Mesenchymal stem cell (in vitro differentiated cells and primary cell): ENCODE data around the gene PIANP.

Experiments
- DNase-seq: peaks from one replicate; pipeline ENCODE4 v3.0.0-alpha.2; 2013
- H2AFZ ChIP-seq: one replicate; pipeline ENCODE4 v1.6.1; 2013; ENCODE audit warnings: low read depth, mild to moderate bottlenecking, control low read depth, inconsistent platforms, low read length, moderate library complexity
- H2AK5ac ChIP-seq: 2 replicates; pipeline ENCODE4 v1.6.1; 2013; ENCODE audit warnings: low read length, moderate library complexity, mild to moderate bottlenecking, inconsistent platforms; ENCODE audit not compliant: severe bottlenecking
- H2BK120ac ChIP-seq: one replicate; pipeline ENCODE4 v1.6.1; 2013; ENCODE audit warnings: low read depth, mild to moderate bottlenecking, inconsistent platforms, low read length, moderate library complexity
- H2BK12ac ChIP-seq, 2 experiments: one replicate each; pipeline ENCODE4 v1.6.1; 2013; ENCODE audit warnings: inconsistent platforms in 2 of 2, low read length in 2 of 2, mild to moderate bottlenecking in 2 of 2, moderate library complexity in 2 of 2, control low read depth in 1 of 2
- H2BK15ac ChIP-seq: one replicate; pipeline ENCODE4 v1.6.1; 2013; ENCODE audit warnings: mild to moderate bottlenecking, low read depth, inconsistent platforms; ENCODE audit not compliant: poor library complexity, severe bottlenecking
- H2BK5ac ChIP-seq: 2 replicates; pipeline ENCODE4 v1.6.1; 2013; ENCODE audit warnings: low read depth, mild to moderate bottlenecking, low read length, control low read depth, inconsistent platforms; ENCODE audit not compliant: poor library complexity, severe bottlenecking
- H3K14ac ChIP-seq, 2 experiments: one replicate each; pipeline ENCODE4 v1.6.1; 2013; ENCODE audit warnings: inconsistent platforms in 2 of 2, low read length in 2 of 2, control low read depth in 1 of 2, mild to moderate bottlenecking in 1 of 2, moderate library complexity in 1 of 2
- H3K18ac ChIP-seq, 2 experiments: one replicate each; pipeline ENCODE4 v1.6.1; 2013; ENCODE audit warnings: inconsistent platforms in 2 of 2, low read length in 2 of 2, control low read depth in 1 of 2, low read depth in 1 of 2, mild to moderate bottlenecking in 1 of 2
- H3K23ac ChIP-seq, 2 experiments: one replicate each; pipeline ENCODE4 v1.6.1; 2013; ENCODE audit warnings: inconsistent platforms in 2 of 2, low read length in 2 of 2, mild to moderate bottlenecking in 2 of 2, moderate library complexity in 2 of 2, control low read depth in 1 of 2
- H3K27ac ChIP-seq: 2 replicates; pipeline ENCODE4 v1.5.1; 2013; ENCODE audit warnings: mild to moderate bottlenecking, moderate library complexity, low read length, control low read depth, inconsistent platforms; ENCODE audit not compliant: poor library complexity, severe bottlenecking
- H3K27me3 ChIP-seq, 2 experiments: 2 replicates each; pipeline versions ENCODE4 v1.6.1 to v1.7.0; 2013; ENCODE audit warnings: low read length in 2 of 2, mild to moderate bottlenecking in 2 of 2, moderate library complexity in 2 of 2, control low read depth in 1 of 2, inconsistent platforms in 1 of 2; ENCODE audit not compliant: control insufficient read depth in 1 of 2, insufficient read depth in 1 of 2
- H3K36me3 ChIP-seq, 2 experiments: 2 replicates each; pipeline versions ENCODE4 v1.6.1 to v1.7.0; 2013; ENCODE audit warnings: low read length in 2 of 2, control low read depth in 1 of 2, inconsistent platforms in 1 of 2, low read depth in 1 of 2, mild to moderate bottlenecking in 1 of 2; ENCODE audit not compliant: insufficient read depth in 2 of 2, control insufficient read depth in 1 of 2
- H3K4ac ChIP-seq, 2 experiments: one replicate each; pipeline ENCODE4 v1.6.1; 2013; ENCODE audit warnings: inconsistent platforms in 2 of 2, low read length in 2 of 2, mild to moderate bottlenecking in 2 of 2, moderate library complexity in 2 of 2, control low read depth in 1 of 2, low read depth in 1 of 2
- H3K4me1 ChIP-seq: 2 replicates; pipeline ENCODE4 v1.6.1; 2013; ENCODE audit warnings: low read depth, low read length, control low read depth; ENCODE audit not compliant: control insufficient read depth, insufficient read depth
- H3K4me2 ChIP-seq: 2 replicates; pipeline ENCODE4 v1.6.1; 2013; ENCODE audit warnings: low read length, mild to moderate bottlenecking, inconsistent platforms; ENCODE audit not compliant: poor library complexity, severe bottlenecking
- H3K4me3 ChIP-seq, 2 experiments: 2 replicates each; pipeline versions ENCODE4 v1.5.1 to v1.7.0; 2013; ENCODE audit warnings: low read length in 2 of 2, mild to moderate bottlenecking in 2 of 2, control low read depth in 1 of 2, low read depth in 1 of 2; ENCODE audit not compliant: insufficient read depth in 1 of 2
- H3K79me1 ChIP-seq: replicated peaks from 2 replicates; pipeline ENCODE4 v1.6.1; 2013; ENCODE audit warnings: mild to moderate bottlenecking, control low read depth, low read length, inconsistent platforms; ENCODE audit not compliant: poor library complexity, severe bottlenecking
- H3K9ac ChIP-seq: 2 replicates; pipeline ENCODE4 v1.7.0; 2013; ENCODE audit warnings: mild to moderate bottlenecking, low read length, moderate library complexity
- H3K9me3 ChIP-seq: 2 replicates; pipeline ENCODE4 v1.7.0; 2013; ENCODE audit warnings: mild to moderate bottlenecking, low read length; ENCODE audit not compliant: control insufficient read depth
- H4K8ac ChIP-seq: one replicate; pipeline ENCODE4 v1.6.1; 2013; ENCODE audit warnings: inconsistent platforms, mild to moderate bottlenecking, low read length, moderate library complexity
- H4K91ac ChIP-seq: one replicate; pipeline ENCODE4 v1.6.1; 2013; ENCODE audit warnings: mild to moderate bottlenecking, low read length, inconsistent platforms
- WGBS: methylation state at CpG from one replicate; pipeline ENCODE4 v1.1.7; 2013; ENCODE audit warnings: mixed read lengths; 5-methylcytosine and 5-hydroxymethylcytosine counted together

The PIANP gene

DNA sequence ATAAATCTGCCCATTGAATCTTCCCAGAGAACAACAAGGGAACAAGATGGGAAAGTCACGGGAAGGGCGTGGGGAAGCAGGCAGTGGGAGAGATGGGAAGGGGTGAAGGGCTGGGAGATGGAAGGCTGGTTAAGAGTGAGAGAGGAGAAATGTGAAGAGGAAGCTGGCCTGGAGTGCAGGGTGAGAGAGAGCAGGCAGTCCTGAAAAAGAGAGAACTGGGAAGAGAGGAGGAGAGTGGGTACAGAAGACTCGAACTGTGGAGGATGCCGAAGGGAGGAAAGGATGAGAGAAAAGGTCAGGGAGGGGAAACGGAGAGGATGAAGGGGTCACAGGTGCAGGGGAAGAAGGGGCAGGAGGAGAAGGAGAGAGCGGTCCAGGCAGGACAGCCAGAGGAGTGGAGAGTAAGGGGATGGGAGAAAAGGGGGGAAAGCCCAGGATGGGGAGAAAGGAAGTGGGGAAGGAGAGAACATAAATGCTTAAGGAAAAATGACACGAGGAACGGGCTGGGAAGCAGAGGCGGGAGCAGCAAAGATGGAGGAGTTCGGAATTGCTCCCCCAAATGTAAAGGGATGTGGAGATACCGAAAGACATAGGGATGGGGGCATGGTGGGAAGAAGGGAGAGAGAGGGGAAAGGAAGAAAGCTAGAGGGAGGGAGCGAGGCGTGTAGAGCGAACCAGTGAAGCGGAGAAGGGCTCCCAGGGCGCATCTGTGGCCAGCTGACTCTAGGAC, 1.2 kb downstream of the PIANP start:
- Histone ChIP-seq H3K4me2 (peak overlapping the region; percentile 86), H2AFZ (no peak overlapping the region), H2BK15ac (peak overlapping the region; percentile 44), H4K91ac (no peak overlapping the region), H4K8ac (no peak overlapping the region), H2BK12ac (no peak overlapping the region), H3K9ac (peak overlapping the region; percentile 59), H3K4ac (no peak overlapping the region), H3K27ac (no peak overlapping the region), H2BK5ac (no peak overlapping the region), H3K36me3 (peaks cover 0 to 31% of the 10 kb centered on the region in 2 experiments), H3K18ac (no peak overlapping the region), H3K9me3 (no peaks in the 10 kb centered on the region), H3K4me3 (peak overlapping the region; percentile 74 to 79), H2AK5ac (no peak overlapping the region), H3K79me1 (peaks cover 1% of the 10 kb centered on the region), H3K4me1 (peaks cover 26% of the 10 kb centered on the region), H2BK120ac (no peak overlapping the region), H3K23ac (no peak overlapping the region), H3K27me3 (peaks cover 11 to 51% of the 10 kb centered on the region in 2 experiments), H3K14ac (peak overlapping the region in 1 of 2 experiments; percentile 10)
- DNase-seq = no peak
- 26% methylated on average over 11 of the region's 16 CpGs for WGBS

DNA sequence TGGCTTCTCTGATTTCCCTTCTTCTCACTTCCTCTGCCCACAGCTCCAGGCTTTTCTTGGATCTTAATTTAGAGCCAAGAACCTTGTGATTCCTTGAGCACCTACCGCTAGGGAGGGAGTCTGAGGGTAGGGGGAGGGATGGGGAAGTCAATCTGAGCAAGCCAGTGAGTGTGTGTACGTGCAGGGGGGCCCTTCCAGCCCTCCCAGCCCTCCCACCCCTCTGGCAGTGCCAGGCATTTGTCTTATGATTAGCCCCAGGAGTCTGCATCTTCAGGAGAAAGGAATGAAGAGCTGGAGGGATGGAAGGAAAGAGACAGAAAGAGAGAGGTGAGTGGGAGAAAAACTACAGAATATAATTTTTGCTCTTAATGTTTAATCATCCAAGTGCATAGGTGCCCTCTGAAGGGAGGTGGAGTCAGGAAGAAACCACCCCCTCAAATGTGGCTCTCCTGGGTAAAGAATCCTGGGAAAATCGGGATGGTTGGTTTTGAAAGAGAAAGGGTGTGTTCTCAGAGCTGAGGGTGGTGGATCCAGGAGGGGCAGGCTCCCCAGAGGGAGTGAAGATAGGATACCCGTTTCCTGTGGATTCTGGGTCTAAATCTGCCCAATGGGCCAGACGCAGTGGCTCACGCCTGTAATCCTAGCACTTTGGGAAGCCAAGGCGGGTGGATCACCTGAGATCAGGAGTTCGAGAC, 2.1 kb downstream of the PIANP start:
- no peak overlapping the region for H3K23ac ChIP-seq
- 59% methylated on average over 7 of the region's 8 CpGs for WGBS
- DNase-seq = no peak
- no peak overlapping the region for H2AFZ ChIP-seq
- no peak overlapping the region for H3K4me3 ChIP-seq
- peak overlapping the region; percentile 21 for H3K9ac ChIP-seq
- H3K27me3 ChIP-seq = peaks cover 11 to 42% of the 10 kb centered on the region in 2 experiments
- no peak overlapping the region for H4K8ac ChIP-seq
- no peak overlapping the region for H3K14ac ChIP-seq
- H3K4ac ChIP-seq = no peak overlapping the region
- no peak overlapping the region for H4K91ac ChIP-seq
- peaks cover 23% of the 10 kb centered on the region for H3K4me1 ChIP-seq
- no peak overlapping the region for H2BK12ac ChIP-seq
- no peaks in the 10 kb centered on the region for H3K9me3 ChIP-seq
- no peak overlapping the region for H2BK5ac ChIP-seq
- H3K18ac ChIP-seq = no peak overlapping the region
- H3K36me3 ChIP-seq = peaks cover 0 to 33% of the 10 kb centered on the region in 2 experiments
- H2BK15ac ChIP-seq = peak overlapping the region; percentile 30
- no peak overlapping the region for H2BK120ac ChIP-seq
- H3K27ac ChIP-seq = no peak overlapping the region
- peaks cover 1% of the 10 kb centered on the region for H3K79me1 ChIP-seq
- H3K4me2 ChIP-seq = no peak overlapping the region
- peak overlapping the region; percentile 42 for H2AK5ac ChIP-seq

DNA sequence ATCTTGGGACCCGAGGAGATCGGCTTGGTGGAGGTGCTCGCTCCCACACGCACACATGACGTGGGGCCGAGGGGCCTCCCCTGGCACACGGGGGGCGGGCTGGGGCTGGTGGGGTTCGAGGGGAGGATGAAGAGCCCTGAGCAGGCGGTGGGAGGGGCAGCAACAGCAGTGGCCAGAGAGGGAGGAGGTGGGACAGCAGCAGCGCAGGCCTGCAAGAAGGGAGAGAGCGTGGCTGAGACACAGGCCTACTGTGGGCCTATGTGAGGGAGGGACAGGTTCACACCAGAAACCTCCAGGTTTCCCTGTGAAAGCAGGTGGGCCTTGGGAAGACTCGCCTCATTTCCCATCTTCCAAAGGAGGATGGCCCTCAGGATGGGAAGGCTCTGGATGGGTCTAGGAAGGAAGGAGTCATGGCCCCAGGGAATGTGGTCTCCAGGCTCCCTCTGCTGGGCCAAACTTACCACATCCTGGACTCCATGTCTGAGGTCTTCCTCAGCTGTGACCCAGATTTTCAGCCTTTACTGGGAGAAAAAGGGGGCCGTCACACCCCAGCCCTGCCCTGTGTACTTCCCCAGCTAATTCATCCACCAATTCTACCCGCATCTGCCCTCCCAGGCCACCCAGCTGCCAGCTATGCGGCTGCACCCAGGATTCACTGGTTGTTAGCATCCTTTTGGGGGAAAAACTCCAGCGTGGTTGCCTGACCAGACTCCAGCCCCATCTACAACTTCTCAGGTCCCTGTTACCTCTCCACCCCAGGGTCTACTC, 2.8 kb downstream of the PIANP start:
- DNase-seq = peak; percentile 80
- Histone ChIP-seq H3K4me3 (no peak overlapping the region), H3K27ac (no peak overlapping the region), H4K91ac (no peak overlapping the region), H3K18ac (no peak overlapping the region), H3K4me1 (peaks cover 23% of the 10 kb centered on the region), H2BK5ac (no peak overlapping the region), H4K8ac (no peak overlapping the region), H3K4ac (no peak overlapping the region), H3K14ac (no peak overlapping the region), H3K27me3 (peaks cover 11 to 39% of the 10 kb centered on the region in 2 experiments), H3K36me3 (peaks cover 0 to 33% of the 10 kb centered on the region in 2 experiments), H2AK5ac (peak overlapping the region; percentile 42), H3K23ac (no peak overlapping the region), H2AFZ (no peak overlapping the region), H2BK12ac (no peak overlapping the region), H3K79me1 (peaks cover 1% of the 10 kb centered on the region), H3K4me2 (no peak overlapping the region), H3K9ac (peak overlapping the region; percentile 21), H2BK120ac (no peak overlapping the region), H3K9me3 (no peaks in the 10 kb centered on the region), H2BK15ac (peak overlapping the region; percentile 30)
- WGBS = 73% methylated on average over 16 of the region's 17 CpGs
